AG09319 (cell line): Measurements from ENCODE around the gene DIPK1B.

Experiments
- DNase-seq: peaks from one replicate; pipeline ENCODE4 v3.0.0-alpha.2; 2010; ENCODE audit warnings: low read depth; ENCODE audit errors: extremely low read depth
- TF ChIP-seq, protein P1 (sequence below): IDR thresholded peaks from 2 replicates; pipeline ENCODE4 v1.5.1; 2011; ENCODE audit warnings: low read depth, mild to moderate bottlenecking, inconsistent platforms, low read length, moderate library complexity

DIPK1B gene

DNA sequence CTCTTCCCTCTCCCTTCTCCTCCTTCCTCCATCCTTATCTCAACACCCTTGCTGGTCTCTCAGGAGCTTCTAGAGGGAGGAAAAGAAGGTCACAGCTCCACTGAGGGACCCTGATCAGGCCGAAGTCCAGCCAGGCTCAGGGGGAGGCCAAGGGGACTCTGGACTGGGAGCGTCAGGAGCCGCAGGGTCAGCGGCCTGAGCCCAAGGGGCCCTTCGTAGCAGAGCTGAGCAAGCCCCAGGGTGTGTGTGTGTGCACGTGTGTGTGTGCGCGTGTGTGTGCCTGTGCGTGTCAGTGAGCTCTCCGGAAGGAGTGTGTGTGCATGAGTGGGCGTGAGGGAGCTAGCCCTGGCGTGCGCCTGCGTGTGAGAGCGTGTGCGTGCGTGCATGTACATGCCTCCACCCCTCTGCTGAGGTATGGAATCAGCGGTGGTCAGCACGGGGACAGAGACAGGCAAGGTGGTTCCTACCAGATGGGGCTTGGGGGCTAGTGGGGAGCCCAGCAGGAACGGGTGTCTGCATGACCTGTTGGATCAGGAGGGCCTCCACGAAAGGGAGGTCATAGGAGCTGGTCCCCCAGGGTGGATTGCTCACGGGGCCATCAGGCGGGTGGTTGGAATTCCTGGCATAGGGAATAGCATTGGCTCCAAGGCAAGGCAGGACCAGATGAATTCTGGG lies 15.1 kb upstream of the DIPK1B start:
- DNase-seq = no peak
- TF ChIP-seq, protein P1, sequence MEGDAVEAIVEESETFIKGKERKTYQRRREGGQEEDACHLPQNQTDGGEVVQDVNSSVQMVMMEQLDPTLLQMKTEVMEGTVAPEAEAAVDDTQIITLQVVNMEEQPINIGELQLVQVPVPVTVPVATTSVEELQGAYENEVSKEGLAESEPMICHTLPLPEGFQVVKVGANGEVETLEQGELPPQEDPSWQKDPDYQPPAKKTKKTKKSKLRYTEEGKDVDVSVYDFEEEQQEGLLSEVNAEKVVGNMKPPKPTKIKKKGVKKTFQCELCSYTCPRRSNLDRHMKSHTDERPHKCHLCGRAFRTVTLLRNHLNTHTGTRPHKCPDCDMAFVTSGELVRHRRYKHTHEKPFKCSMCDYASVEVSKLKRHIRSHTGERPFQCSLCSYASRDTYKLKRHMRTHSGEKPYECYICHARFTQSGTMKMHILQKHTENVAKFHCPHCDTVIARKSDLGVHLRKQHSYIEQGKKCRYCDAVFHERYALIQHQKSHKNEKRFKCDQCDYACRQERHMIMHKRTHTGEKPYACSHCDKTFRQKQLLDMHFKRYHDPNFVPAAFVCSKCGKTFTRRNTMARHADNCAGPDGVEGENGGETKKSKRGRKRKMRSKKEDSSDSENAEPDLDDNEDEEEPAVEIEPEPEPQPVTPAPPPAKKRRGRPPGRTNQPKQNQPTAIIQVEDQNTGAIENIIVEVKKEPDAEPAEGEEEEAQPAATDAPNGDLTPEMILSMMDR = no peak

DNA sequence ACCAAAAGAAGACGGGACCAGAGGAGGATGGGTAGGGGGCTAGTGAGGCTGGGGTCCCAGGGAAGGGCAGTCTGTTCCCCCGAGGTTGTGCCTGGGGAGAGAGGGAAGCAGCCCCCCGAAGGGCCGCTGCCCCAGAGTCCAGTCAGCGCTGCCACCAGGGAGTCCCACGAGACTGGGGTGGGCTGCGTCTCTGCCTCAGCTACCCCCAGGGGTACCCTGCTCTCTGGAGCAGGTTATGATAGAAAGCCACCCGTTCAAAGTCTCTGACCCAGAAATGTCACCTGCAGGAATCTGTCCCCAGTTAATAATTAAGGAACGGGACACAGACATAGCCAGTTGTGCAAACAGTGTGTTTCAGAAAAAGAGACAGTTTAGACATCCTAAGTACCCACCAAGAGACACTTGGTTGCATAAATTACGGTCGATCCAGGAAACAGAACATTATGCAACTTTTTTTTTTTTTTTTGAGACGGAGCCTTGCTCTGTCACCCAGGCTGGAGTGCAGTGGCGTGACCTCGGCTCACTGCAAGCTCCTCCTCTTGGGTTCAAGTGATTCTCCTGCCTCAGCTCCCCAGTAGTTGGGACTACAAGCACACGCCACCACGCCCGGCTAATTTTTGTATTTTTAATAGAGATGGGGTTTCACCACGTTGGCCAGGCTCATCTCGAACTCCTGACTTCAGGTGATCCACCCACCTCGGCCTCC lies 14.4 kb upstream of the DIPK1B start:
- no peak for DNase-seq

DNA sequence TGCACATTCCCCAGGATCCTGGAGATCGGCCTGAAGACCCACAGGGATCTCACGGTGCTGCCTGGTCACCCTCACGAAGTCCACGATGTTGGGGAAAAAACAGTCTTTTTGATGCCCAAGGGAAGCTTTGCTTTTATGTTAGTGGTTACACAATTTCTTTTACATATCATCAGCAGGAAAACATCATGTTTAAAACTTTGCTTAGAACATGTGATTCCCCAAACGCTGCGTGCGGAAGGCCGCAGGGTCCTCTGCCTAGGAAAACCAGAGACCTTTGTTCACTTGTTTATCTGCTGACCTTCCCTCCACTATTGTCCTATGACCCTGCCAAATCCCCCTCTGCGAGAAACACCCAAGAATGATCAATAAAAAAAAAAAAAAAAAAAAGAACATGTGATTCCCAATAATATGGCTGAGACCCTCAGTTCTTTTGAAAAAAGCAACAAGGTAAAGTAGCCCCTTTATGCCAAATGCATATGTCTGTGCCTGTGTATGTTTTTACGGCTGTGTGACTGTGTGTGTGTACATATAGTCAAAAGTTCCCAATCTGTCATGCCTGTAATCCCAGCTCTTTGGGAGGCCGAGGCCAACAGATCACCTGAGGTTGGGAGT lies 13.6 kb upstream of the DIPK1B start:
- TF ChIP-seq, protein P1 = no peak
- no peak for DNase-seq

More for the DNA sequence above, 14.4 kb upstream of the DIPK1B start:
- TF ChIP-seq, protein P1 = no peak

DNA sequence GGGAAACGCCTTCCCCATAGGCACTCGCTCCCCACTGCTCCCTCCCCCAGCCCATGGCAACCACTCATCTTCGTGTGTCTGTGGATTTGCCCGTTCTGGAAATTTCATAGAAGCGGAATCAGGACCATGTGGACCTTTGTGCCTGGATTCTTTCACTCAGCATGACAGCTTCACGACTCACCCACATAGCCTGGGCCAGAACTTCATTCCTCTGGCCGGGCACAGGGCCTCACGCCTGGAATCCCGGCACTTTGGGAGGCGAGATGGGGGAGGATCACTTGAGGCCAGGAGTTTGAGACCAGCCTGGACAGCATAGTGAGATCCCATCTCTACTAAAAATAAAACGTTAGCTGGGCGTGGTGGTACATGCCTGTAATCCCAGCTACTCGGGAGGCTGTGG lies 12.1 kb upstream of the DIPK1B start:
- DNase-seq = no peak
- TF ChIP-seq, protein P1 = no peak

DNA sequence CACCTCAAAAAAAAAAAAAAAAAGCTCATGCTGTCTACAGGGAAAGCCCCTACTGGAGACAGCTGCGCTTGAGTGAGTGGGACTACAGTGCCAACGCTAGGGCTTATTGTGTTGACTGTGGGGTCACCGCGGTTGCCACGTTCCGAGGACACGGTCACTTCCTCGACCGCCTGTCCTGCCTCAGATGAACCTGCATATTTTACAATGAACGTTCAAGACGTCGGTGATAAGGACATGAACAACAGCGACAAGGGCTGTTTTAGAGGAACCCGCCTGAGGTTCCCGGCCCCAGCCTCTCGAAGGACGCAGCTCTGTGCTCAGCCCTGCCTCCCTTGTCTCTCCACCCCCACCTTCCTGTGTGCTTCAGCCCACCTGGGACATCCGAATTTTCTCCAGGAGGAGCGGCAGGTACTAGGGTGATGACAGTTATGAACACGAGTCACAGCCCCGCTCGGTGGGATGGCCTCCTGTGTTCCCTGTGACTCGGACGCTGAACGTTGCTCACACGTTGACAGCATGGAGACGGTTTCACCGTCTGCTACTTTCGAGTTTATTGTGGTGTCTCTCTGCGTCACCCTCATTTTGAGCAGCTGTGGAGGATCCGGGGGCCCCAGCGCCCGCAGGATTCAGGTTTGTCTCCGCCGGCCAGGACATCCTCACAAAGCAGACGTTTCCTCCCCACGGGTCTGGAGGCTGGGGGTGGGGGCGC lies 11.3 kb upstream of the DIPK1B start:
- TF ChIP-seq, protein P1 = no peak
- DNase-seq = no peak

DNA sequence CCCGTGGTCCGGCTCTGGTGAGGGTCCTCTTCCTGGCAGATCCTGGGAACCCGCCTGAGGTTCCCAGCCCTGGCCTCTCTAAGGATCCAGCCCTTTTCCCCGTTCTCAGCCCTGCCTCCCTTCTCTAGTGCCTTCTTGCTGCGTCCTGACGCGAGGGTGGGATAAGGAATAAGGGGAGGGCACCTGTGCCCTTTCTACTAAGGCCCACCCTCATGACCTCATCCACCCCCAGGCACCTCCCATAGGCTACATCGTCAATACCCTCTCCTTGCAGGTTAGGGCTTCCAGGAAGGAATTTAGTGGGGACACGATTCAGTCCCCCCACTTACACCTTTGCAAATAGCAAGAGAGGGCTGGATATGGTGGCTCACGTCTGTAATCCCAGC lies 10.7 kb upstream of the DIPK1B start:
- DNase-seq = no peak
- TF ChIP-seq, protein P1 = no peak
